ENCODE measurements around the gene DNAJC13.

Gene DNAJC13

GRCh38 chr3:132401255-132401654 lies 16.0 kb upstream of the DNAJC13 start:
- no peak overlapping the region for H3K4me2 ChIP-seq (ENCODE audit: low read length)
- H3F3A ChIP-seq (ENCODE audit: insufficient read depth, low read length) = no peaks in the 10 kb centered on the region

GRCh38 chr3:132404276-132404675 lies 13.0 kb upstream of the DNAJC13 start:
- Histone ChIP-seq H3K9me3 (ENCODE audit: low read length) (no peaks in the 10 kb centered on the region), H2AFZ (ENCODE audit: low read length) (no peak overlapping the region), H3K9ac (ENCODE audit: low read length) (no peak overlapping the region), H3K4me1 (ENCODE audit: insufficient read depth, low read length, severe bottlenecking) (peaks cover 18% of the 10 kb centered on the region), H3K79me2 (ENCODE audit: insufficient read depth, low read length) (no peaks in the 10 kb centered on the region), H3K27ac (ENCODE audit: low read depth, low read length, poor library complexity, severe bottlenecking) (no peak overlapping the region), H3F3A (ENCODE audit: insufficient read depth, low read length) (no peaks in the 10 kb centered on the region), H3K27me3 (ENCODE audit: insufficient read depth, low read length) (no peaks in the 10 kb centered on the region), H3K36me3 (ENCODE audit: insufficient read depth, low read length) (no peaks in the 10 kb centered on the region), H3K4me2 (ENCODE audit: low read length) (no peak overlapping the region), H3K4me3 (ENCODE audit: low read depth, low read length, poor library complexity, severe bottlenecking) (no peak overlapping the region), H3K9me2 (ENCODE audit: low read depth, low read length) (no peaks in the 10 kb centered on the region), H4K20me1 (ENCODE audit: insufficient read depth, low read length) (no peaks in the 10 kb centered on the region)
- TF ChIP-seq EZH2 (IDR thresholded peaks at IDR 0.05; ENCODE audit: borderline replicate concordance, low read length) (no peak), CTCF (IDR thresholded peaks at IDR 0.05; ENCODE audit: low read length) (no peak)

More at GRCh38 chr3:132401255-132401654, 16.0 kb upstream of the DNAJC13 start:
- H3K4me3 ChIP-seq (ENCODE audit: low read depth, low read length, poor library complexity, severe bottlenecking) = no peak overlapping the region
- no peak overlapping the region for H3K27ac ChIP-seq (ENCODE audit: low read depth, low read length, poor library complexity, severe bottlenecking)
- H3K9me3 ChIP-seq (ENCODE audit: low read length) = no peaks in the 10 kb centered on the region
- H3K36me3 ChIP-seq (ENCODE audit: insufficient read depth, low read length) = no peaks in the 10 kb centered on the region
- no peak overlapping the region for H2AFZ ChIP-seq (ENCODE audit: low read length)
- H3K4me1 ChIP-seq (ENCODE audit: insufficient read depth, low read length, severe bottlenecking) = peaks cover 3% of the 10 kb centered on the region
- H3K9ac ChIP-seq (ENCODE audit: low read length) = no peak overlapping the region
- H4K20me1 ChIP-seq (ENCODE audit: insufficient read depth, low read length) = no peaks in the 10 kb centered on the region
- no peak for TF ChIP-seq CTCF (IDR thresholded peaks at IDR 0.05; ENCODE audit: low read length)
- TF ChIP-seq EZH2 (IDR thresholded peaks at IDR 0.05; ENCODE audit: borderline replicate concordance, low read length) = no peak
- peaks cover 4% of the 10 kb centered on the region; the same call in 1 of the 2 replicates for H3K27me3 ChIP-seq (ENCODE audit: insufficient read depth, low read length)
- H3K79me2 ChIP-seq (ENCODE audit: insufficient read depth, low read length) = no peaks in the 10 kb centered on the region
- no peaks in the 10 kb centered on the region for H3K9me2 ChIP-seq (ENCODE audit: low read depth, low read length)

- no peaks in the 10 kb centered on the region for H3K79me2 ChIP-seq (ENCODE audit: insufficient read depth, low read length)
- TF ChIP-seq CTCF (IDR thresholded peaks at IDR 0.05; ENCODE audit: low read length) = no peak
- TF ChIP-seq EZH2 (IDR thresholded peaks at IDR 0.05; ENCODE audit: borderline replicate concordance, low read length) = no peak
- no peak overlapping the region for H3K4me3 ChIP-seq (ENCODE audit: low read depth, low read length, poor library complexity, severe bottlenecking)
- H3K4me1 ChIP-seq (ENCODE audit: insufficient read depth, low read length, severe bottlenecking) = peaks cover 22% of the 10 kb centered on the region
- no peaks in the 10 kb centered on the region for H3K36me3 ChIP-seq (ENCODE audit: insufficient read depth, low read length)
- no peaks in the 10 kb centered on the region for H3F3A ChIP-seq (ENCODE audit: insufficient read depth, low read length)
- no peak overlapping the region for H2AFZ ChIP-seq (ENCODE audit: low read length)
- H3K4me2 ChIP-seq (ENCODE audit: low read length) = no peak overlapping the region
- no peaks in the 10 kb centered on the region for H3K9me2 ChIP-seq (ENCODE audit: low read depth, low read length)
- H3K9ac ChIP-seq (ENCODE audit: low read length) = no peak overlapping the region
- no peaks in the 10 kb centered on the region for H3K27me3 ChIP-seq (ENCODE audit: insufficient read depth, low read length)
- H3K9me3 ChIP-seq (ENCODE audit: low read length) = no peaks in the 10 kb centered on the region
- no peaks in the 10 kb centered on the region for H4K20me1 ChIP-seq (ENCODE audit: insufficient read depth, low read length)
- no peak overlapping the region for H3K27ac ChIP-seq (ENCODE audit: low read depth, low read length, poor library complexity, severe bottlenecking)
Measured at GRCh38 chr3:132405188-132405587, 12.1 kb upstream of the DNAJC13 start.
